Measurements from ENCODE around the gene C2orf69.

DNA sequence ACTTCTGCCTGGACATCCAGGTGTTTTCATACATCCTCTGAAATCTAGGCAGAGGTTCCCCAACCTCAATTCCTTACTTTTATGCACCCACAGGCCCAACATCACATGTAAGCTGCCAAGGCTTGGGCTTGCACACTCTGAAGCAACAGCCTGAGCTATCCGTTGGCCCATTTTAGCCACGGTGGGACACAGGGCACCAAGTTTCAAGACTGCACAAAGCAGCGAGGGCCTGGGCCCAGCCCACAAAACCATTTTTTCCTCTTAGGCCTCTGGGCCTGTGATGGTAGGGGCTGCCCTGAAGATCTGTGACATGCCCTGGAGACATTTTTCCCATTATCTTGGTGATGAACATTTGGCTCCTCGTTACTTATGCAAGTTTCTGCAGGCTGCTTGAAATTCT is 5.9 kb downstream of the C2orf69 start:
- TF ChIP-seq CTCF (IDR thresholded peaks at IDR 0.05; ENCODE audit: poor library complexity) (no peak), EZH2phosphoT487 (IDR thresholded peaks at IDR 0.05; ENCODE audit: low read depth, severe bottlenecking, unreplicated experiment) (no peak), EZH2 (IDR thresholded peaks at IDR 0.05; ENCODE audit: borderline replicate concordance) (no peak)
